Measurements from ENCODE around the gene DHX34.
"Not testable (repeated sequence)": the region's sequence is repeated elsewhere in the genome, so short reads cannot be mapped to it uniquely, and the experiment has no call there.

The DHX34 gene

DNA sequence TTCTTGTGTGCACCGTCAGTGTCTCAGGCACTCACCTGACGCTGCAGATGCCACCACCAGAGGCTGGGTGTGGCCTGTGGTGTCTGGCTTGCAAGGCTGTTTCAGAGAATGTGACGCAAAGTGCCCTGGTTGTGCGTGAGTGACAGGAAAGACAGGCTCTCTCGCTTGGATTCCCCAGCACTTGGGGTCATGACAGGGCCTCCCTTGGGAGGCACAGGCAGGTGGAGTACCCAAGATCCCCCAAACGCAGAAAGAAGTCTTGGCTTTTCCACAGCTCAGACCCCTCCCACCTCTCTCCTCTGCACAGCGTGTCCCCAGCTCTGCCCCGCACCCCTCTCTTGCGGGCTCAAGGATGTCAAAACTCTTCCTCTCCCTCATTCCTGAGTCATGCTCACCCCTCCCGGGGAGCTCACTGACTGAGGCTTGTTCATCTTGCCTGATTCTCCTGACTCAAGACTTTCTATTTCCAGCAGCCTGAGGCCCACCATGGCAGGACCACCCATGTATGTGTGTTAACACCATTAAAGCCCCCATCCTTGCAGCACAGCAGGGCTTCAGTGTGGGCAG, 21.0 kb downstream of the DHX34 start:
- DNase-seq (ENCODE audit: low read depth in 3 of 3): no peak

- no peak for DNase-seq (ENCODE audit: low read depth in 3 of 3)
Measured at GRCh38 chr19:47371261-47371660, 22.1 kb downstream of the DHX34 start.

- DNase-seq (ENCODE audit: low read depth in 3 of 3): no peak
Measured at GRCh38 chr19:47372603-47373002, 23.5 kb downstream of the DHX34 start.

DNA sequence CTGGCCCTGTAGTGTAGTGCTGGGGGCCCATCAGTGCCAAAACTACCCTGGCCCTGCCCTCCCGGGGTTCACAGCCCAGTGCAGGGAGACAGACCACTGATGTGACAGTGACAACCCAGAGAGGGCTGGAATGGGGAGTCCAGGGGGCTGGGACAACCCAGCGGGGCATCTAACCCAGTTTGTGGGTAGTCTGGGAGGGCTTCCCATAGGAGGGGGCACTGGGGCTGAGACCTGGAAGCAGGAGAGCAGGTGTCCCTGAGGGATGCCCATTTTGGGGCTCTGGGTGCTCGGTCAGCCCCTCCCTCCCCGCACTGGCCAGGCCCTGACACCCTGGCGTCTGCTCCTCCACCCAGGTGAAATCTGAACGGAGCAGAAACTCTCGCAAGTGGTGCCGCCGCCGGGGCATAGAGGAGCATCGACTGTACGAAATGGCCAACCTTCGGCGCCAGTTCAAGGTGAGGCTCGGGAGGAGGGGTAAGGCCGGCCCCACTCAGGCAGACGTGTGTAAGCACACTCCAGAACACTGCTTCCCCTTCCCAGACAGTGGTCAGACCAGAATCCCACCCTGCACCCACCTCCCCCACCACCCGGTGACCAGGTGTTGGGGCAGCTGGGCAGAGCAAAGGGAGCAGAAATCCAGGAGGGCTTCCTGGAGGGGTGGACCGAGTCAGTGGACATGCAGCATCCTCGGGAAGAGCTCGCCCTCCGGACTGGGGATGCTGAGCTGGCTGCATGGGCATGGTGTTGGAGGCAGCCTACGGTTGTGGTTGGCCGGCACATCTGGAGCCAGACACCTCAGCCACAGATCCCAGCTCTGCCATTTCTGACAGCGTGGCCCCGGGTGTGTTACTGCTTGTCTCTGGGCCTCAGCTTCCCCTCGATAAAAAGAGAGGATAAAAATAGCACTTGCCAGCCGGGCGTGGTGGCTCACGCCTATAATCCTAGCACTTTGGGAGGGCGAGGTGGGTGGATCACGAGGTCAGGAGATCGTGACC, 24.4 kb downstream of the DHX34 start:
- no peak for DNase-seq (ENCODE audit: low read depth in 3 of 3)

GRCh38 chr19:47374876-47375693, 26.0 kb downstream of the DHX34 start:
- no peak for DNase-seq (ENCODE audit: low read depth in 3 of 3)

DNA sequence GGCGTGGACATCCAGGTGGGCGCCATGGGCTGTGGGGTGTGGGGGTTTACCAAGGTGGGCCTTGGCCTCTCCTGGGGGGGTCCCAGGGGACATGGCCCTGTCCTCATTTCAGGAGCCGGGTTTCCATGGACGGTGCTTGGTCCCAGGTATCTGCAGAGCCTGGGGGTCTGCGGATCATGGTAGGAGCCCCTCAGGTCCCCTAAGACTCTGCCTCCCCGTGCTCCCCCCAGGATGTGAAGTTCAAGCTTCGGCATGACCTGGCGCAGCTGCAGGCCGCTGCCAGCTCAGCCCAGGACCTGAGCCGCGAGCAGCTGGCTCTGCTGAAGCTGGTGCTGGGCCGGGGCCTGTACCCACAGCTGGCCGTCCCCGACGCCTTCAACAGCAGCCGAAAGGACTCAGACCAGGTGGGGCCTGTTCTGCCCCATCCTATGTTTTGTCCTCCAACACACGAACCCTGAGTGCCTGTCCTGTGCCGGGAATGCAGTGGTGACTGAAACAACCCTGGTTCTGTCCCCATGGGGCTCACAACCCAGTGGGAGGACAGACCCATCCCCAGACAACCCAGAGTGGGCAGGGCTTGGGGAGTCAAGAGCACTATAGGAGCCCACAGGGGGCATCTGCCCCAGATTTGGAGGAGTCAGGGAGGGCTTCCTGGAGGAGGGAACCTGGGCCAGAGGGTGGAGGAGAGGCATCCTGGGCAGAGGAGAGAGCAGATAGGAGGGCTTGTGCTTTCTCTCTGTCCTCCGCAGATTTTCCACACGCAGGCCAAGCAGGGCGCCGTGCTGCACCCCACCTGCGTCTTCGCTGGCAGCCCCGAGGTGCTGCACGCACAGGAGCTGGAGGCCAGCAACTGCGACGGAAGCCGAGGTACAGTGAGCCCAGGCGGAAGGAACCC, 26.8 kb downstream of the DHX34 start:
- DNase-seq (ENCODE audit: low read depth in 3 of 3): no peak

DNA sequence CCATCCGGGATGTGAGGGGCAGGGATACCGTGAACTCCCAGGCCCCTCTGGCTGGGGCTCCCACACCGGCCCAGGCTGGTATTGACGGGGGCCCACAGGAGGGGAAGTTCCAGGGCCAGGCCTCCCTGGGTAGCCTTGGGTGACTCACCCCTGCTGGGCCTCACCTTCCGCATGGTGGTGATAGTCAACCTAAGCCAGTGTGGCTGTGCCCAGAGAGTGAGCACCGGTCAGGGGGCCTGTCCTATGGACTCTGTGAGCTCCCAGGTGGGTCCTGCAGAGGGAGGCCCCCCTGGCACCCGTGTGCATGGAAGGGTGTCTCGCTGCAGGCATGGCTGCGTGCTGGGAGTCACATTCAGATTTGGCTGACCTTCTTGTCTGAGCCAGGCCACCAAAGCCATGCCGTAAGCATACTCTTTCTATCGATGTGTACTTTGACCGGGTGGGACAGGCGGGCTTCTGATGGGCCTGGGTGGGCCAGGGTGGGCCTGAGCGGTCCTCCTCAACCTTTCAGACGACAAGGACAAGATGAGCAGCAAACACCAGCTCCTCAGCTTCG, 27.6 kb downstream of the DHX34 start:
- DNase-seq (ENCODE audit: low read depth in 3 of 3): no peak

DNA sequence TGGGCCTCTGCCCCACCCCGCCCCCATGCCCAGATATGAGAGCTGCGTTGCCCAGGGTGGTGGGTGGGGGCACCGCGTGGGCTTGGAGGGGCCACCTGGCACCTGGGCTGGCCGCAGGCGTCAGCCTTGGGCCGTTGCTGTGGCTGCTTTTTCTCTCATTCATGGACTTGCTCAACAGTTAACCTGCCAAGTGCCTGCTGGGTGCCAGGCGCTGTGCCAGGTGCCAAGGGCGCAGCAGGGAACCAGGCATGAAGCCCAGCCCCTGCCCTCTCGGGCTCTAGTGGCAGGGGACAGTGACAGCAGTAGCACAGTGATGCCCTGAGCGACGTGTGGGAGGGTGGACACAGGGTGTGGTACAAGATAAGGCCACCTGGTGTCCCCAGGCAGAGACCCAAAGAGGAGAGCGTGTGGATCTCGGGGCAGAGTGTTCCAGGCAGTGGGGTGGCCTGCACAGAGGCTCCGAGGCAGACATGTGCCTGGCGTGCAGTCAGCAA, 28.1 kb downstream of the DHX34 start:
- DNase-seq (ENCODE audit: low read depth in 3 of 3): no peak

DNA sequence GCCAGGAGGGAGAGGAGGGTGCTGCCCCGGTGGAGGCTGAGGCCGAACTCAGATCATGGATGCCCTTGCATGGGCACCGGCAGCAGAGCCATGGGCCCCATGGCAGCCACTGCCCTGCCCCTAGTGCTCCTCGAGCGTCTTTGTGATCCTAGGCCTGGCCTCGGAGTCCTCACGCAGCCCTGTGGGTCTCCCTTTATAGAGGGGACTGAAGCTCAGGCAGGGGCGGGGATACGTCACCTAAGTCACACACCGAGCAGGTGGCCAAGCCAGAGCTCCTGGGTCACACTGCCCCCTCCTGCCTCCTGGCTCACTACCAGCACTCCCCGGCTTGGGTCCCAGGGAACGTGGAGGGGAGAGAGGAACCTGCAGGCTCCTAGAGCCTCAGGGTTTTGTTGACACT, 28.7 kb downstream of the DHX34 start:
- no peak for DNase-seq (ENCODE audit: low read depth in 3 of 3)

- no peak for DNase-seq (ENCODE audit: low read depth in 3 of 3)
Measured at GRCh38 chr19:47378246-47378645, 29.1 kb downstream of the DHX34 start.

- no peak for DNase-seq (ENCODE audit: low read depth in 3 of 3)
Measured at GRCh38 chr19:47379381-47379938, 30.3 kb downstream of the DHX34 start.

DNA sequence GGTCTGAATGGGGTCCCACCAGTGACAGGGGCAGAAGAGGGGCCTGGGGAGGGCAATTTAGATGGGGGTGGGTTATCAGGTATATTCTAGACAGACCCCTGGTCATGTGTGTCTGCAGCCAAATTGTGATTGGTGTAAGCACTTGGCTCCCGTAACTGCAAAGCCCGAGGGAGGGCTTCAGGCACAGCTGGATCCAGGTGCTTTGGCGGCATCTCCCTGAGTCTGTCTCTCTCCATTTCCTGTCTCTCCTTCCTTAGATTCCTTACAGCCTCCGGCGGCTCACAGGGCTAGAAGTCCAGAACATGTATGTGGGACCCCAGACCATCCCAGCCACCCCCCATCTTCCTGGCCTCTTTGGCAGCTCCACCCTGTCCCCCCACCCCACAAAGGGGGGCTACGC, 31.4 kb downstream of the DHX34 start:
- no peak for DNase-seq (ENCODE audit: low read depth in 3 of 3)

GRCh38 chr19:47381121-47381520, 32.0 kb downstream of the DHX34 start:
- no peak for DNase-seq (ENCODE audit: low read depth in 3 of 3)

- no peak for DNase-seq (ENCODE audit: low read depth in 3 of 3)
Measured at GRCh38 chr19:47381653-47382279, 32.7 kb downstream of the DHX34 start.

DNA sequence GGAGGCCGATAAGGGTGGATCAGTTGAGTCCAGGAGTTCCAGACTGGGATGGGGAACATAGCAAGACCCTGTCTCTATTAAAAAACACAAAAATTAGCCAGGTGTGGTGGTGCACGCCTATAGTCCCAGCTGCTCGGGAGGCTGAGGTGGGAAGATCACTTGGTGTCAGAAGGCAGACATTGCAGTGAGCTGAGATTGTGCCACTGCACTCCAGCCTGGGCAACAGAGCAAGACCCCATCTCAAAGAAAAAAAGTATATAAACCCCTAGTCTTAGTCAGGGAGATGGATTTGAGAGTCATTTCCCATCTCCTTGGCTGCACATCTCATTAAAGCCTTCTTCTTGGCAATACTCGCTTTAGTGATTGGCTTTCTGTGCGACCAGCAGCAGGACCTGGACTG, 34.8 kb downstream of the DHX34 start:
- DNase-seq (ENCODE audit: low read depth in 3 of 3): not testable (repeated sequence)

DNA sequence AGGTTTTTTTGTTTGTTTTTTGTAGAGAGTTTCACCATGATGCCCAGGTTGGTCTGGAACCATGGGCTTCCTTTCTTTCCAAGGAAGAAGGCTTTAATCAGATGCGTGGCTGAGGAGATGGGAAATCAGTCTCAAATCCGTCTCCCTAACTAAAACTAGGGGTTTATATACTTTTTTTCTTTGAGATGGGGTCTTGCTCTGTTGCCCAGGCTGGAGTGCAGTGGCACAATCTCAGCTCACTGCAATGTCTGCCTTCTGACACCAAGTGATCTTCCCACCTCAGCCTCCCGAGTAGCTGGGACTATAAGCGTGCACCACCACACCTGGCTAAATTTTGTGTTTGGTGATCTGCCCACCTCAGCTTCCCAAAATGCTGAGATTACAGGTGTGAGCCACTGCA, 35.4 kb downstream of the DHX34 start:
- DNase-seq (ENCODE audit: low read depth in 3 of 3): not testable (repeated sequence)

- DNase-seq (ENCODE audit: low read depth in 3 of 3): not testable (repeated sequence)
Measured at GRCh38 chr19:47386582-47386981, 37.5 kb downstream of the DHX34 start.

DNA sequence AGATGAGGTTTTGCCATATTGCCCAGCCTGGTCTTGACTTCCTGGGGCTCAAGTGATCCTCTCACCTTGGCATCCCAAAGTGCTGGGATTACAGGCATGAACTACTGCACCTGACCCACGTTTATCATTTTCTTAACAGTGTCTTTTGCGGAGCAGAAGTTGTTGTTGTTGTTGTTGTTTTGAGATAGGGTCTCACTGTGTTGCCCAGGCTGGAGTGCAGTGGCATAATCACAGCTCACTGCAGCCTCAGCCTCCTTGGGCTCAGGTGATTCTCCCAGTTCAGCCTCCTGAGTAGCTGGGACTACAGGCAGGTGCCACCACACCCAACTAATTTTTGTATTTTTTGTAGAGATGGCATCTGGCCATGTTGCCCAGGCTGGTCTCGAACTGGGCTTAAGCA, 38.5 kb downstream of the DHX34 start:
- not testable (repeated sequence) for DNase-seq (ENCODE audit: low read depth in 3 of 3)

- DNase-seq (ENCODE audit: low read depth in 3 of 3): not testable (repeated sequence)
Measured at GRCh38 chr19:47388721-47389120, 39.6 kb downstream of the DHX34 start.

DNA sequence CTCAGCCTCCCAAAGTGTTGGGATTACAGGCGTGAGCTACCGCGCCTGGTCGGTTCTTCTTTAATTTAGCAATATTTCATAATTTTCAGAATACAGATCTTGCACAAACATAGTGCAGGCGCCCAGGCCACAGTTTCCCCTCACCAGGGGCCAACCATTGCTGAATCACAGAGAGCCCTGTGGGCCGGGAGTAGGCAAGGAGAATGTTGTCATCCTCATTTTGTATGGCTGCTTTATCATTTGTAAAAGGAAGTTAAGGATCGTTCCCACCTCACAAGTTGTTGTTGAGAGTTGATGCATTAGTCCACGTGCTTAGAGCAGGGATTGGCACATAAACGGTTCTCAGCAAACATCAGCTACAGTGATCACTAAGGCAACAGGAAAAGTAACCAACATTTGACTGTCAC, 40.0 kb downstream of the DHX34 start:
- DNase-seq (ENCODE audit: low read depth in 3 of 3): no peak
